ENCODE measurements around the gene TMEM252. TPM values are rescaled to one million over a fixed set of nuclear protein-coding genes. Genes with fewer than 3 reads are reported as not detected.

The TMEM252 gene
- total RNA-seq, result not detected
- long read RNA-seq, result 0 reads

- DNase-seq, result no peak
- intact Hi-C loops (cut with DNase I), result no loop called here
- no peak for ATAC-seq (ENCODE audit: poor library complexity)
These were observed at the start of gene TMEM252 for GRCh38 chr9:68540712-68541535. TMEM252 (minus strand) TSS chr9:68540883; CDS start chr9:68540814, 69 bp downstream.

DNA sequence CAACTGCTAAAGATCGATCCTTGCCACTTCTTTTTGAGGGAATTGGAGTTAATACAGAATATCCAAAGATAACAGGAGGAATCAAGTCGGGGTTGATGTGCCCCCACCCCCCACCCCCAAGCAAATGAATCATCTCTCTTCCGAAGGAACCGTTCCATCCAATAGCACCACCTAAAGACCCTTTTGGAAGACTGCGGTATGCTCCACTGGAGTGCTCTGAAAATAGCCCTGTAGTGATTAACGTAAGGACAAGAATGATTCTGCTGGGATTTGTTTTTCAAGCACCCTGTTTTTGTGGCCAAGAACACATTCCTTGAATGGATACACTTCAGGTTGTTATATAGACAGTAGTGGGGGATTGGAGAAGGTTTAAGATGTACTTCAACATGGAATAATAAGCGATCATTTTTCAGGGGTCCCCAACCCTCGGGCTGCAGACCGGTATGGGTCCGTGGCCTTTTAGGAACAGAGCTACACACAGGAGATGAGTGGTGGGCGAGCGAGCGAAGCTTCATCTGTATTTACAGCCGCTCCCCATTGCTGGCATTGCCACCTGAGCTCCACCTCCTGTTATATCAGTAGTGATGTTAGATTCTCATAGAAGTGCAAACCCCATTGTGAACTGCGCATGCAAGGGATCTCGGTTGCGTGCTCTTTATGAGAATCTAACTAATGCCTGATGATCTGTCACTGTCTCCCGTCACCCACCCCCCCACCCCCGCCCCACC, 44.5 kb upstream of the TMEM252 start:
- intact Hi-C loops (cut with DNase I), result loop anchor here (5.0 to 10.0 kb wide), 3 partner anchors 117 to 412 kb away; no protein-coding TSS in a partner anchor
- DNase-seq, result no peak
- no peak for ATAC-seq (ENCODE audit: poor library complexity)

DNA sequence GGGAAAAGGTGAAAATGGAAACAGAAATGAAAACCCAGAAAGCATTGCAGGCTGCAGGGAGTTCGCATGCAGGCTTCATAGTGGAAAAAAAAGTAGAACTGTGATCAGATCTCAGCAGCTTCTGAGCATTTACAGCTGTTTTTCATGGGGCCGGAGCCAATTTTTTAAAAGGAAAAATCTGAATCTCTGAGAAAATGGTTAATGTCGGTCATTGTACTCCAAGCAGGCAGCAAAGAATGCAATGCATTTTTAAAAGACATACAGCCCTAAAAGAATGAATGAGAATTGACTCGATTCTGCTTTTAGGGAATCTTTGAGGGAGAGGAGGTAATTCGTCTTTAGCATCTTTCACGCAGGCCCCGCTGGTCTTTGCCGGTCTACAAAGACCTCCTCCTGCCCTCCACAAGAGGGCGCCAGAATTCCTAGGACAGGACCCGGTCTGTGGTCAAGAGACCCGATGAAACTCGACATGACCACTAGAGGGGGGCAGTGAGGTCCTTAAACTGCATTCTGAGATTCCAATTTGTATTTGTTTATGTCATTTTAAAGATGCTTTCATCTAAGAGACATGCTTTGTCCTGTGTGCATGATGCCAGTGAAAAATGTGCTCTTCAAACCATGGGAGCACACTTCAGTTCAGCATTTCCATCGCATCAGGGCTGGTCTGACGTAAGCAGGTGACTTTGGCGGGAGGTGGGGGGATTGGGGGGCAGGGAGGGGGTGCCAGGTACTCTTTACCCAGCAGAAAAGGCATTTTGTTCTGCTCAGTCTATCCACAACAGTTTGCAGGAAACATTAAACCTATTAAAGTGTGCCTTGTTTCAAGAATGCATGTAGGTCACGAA, 43.7 kb upstream of the TMEM252 start:
- intact Hi-C loops (cut with DNase I), result loop anchor here (5.0 to 10.0 kb wide), 4 partner anchors 118 to 443 kb away; no protein-coding TSS in a partner anchor
- ATAC-seq (ENCODE audit: poor library complexity) (peak; percentile 98), DNase-seq (peak; percentile 87)

DNA sequence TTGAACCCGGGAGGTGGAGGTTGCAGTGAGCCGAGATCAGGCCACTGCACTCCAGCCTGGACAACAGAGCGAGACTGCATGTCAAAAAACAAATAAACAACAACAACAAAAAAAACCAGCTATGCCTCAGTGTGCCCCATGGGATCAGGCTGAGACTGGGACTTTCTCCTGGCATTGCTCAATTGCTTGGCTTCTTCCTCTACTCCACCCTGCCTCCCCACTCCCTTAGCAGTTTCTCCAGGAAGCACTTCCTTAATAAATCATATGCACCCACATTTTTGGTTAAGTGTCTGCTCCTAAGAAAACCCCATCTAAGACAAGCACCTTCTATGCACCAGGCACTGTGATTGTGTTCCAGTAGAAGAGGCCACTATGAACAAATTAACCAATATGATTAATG, 41.0 kb upstream of the TMEM252 start:
- DNase-seq, result no peak

DNA sequence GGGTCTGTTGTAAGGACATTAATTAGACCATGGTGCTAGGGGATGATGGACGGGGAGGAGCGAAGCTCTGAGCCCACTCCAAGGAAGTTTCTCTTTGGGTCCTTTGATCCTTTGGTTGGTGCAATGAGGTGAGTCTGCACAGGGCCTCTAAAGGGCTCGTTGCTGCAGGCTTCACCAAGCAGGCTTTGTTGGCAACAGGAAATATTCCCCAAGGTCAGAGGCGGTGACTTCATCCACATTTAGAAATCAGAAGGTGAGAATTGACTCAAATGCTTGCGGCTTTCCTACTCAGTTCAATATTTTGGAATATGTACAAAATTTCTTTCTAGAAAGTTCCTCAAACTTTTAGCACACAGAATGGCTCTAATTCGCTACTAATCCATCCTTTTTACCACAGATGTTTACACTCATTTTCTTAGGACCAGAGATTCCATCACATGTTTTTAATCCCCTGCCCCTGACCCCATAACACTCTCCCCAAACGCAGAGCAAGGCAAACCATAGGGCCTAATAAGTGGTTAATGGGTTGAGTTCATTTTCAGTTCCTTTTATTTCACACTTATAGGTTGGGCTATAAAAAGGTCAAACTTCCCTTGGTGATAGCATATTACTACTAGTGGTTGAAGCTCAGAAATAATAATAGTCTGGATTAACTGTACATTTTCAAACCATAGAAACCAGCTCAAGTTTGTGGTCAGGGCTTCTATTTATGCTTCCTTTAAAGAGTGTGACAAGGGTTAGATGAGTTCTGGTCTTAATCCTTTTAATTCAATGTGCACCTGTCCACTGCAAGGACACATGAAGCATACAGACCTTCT, 37.3 kb upstream of the TMEM252 start:
- no peak for ATAC-seq (ENCODE audit: poor library complexity)
- no peak for DNase-seq
- intact Hi-C loops (cut with DNase I), result no loop called here

More for the DNA sequence above, 41.0 kb upstream of the TMEM252 start:
- intact Hi-C loops (cut with DNase I), result loop anchor here (5.0 to 10.0 kb wide), 2 partner anchors 263 to 446 kb away; no protein-coding TSS in a partner anchor
- ATAC-seq (ENCODE audit: poor library complexity), result no peak

DNA sequence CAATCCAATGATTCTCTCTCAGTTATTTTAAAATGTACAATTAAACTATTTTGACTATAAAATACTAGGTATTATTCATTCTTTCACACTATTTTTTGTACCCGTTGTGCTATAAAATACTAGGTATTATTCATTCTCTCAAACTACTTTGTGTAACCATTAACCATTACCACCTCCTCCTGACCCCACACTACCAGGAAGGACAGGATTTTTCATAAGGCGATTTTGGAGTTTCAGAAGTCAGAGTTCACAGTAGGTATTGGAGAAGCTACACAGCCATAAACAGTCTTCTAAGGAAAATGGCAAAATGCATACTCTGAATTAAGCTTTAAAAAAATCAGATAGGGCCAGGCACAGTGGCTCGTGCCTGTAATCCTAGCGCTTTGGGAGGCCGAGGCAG, 35.1 kb upstream of the TMEM252 start:
- ATAC-seq (ENCODE audit: poor library complexity) (no peak), DNase-seq (no peak)
- intact Hi-C loops (cut with DNase I), result no loop called here

- intact Hi-C loops (cut with DNase I), result no loop called here
- ATAC-seq (ENCODE audit: poor library complexity) (no peak), DNase-seq (no peak)
These were observed 33.5 kb upstream of the TMEM252 start for GRCh38 chr9:68574150-68574549.

DNA sequence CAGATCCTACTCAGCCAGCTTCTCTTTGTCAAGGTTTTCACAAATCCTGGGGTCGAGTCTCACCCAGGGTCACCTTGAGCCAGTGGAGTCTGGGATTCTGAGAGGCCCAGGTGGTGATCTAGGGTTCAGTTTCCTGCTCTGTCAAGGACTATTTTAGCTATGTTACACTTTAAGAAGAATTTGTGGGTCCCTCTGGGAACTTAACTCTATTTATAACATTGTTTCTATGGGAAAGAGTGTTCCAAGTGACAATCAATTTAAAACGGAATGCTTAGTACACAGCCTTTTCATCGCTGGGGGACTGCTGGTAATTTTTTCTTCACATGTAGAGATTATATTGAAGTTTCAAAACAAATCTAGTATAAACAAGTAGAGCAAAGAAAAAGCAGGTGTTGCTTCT, 26.9 kb upstream of the TMEM252 start:
- no peak for DNase-seq
- no peak for ATAC-seq (ENCODE audit: poor library complexity)
- intact Hi-C loops (cut with DNase I), result loop anchor here (10.0 kb wide), 1 partner anchor 57 kb away; no protein-coding TSS in a partner anchor

DNA sequence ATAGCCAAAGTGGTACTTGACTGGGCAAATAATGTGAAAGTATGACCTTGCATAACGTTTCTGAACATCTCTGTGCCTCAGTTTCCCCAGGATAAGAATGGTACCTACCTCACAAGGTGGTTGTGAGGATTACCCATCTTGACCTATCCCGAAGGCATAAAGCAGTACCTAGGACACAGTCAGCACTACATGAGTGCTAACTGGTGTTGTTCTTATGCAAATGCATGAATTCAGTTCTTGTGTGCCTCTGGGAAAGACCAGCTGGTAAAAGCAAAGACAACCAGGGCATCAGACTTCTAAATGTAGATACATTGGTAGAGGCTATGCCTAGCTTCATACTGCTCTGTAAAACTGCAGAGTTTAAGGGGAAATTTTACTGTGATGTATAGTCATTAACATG, 21.8 kb upstream of the TMEM252 start:
- intact Hi-C loops (cut with DNase I), result loop anchor here (10.0 kb wide), 1 partner anchor 62 kb away; no protein-coding TSS in a partner anchor
- DNase-seq, result no peak
- no peak for ATAC-seq (ENCODE audit: poor library complexity)

- DNase-seq, result peak; percentile 75
- intact Hi-C loops (cut with DNase I), result loop anchor here (10.0 kb wide), 1 partner anchor 65 kb away; no protein-coding TSS in a partner anchor
- ATAC-seq (ENCODE audit: poor library complexity), result peak; percentile 64
These were observed 19.6 kb upstream of the TMEM252 start for GRCh38 chr9:68560071-68560844.

DNA sequence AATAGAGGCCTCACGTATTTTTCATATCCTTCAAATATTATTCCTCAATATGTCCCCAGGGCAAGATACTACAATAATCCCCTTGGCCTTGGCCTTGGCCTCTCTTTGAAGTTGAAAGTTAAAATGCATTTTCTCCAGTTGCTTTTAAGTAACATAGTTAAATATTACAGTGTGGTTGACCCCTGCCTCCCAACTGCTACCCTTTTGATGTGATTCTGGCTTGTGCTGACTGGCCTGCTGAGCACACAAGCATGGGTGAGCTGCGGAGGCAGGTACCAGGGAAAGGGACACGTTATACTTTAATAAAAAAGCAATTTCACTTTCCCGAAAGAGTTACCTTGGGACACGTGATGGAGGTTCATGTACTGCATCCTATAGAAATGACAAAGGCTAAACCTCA, 17.9 kb upstream of the TMEM252 start:
- intact Hi-C loops (cut with DNase I), result loop anchor here (5.0 kb wide), 1 partner anchor 46 kb away; no protein-coding TSS in a partner anchor
- DNase-seq, result no peak
- no peak for ATAC-seq (ENCODE audit: poor library complexity)

DNA sequence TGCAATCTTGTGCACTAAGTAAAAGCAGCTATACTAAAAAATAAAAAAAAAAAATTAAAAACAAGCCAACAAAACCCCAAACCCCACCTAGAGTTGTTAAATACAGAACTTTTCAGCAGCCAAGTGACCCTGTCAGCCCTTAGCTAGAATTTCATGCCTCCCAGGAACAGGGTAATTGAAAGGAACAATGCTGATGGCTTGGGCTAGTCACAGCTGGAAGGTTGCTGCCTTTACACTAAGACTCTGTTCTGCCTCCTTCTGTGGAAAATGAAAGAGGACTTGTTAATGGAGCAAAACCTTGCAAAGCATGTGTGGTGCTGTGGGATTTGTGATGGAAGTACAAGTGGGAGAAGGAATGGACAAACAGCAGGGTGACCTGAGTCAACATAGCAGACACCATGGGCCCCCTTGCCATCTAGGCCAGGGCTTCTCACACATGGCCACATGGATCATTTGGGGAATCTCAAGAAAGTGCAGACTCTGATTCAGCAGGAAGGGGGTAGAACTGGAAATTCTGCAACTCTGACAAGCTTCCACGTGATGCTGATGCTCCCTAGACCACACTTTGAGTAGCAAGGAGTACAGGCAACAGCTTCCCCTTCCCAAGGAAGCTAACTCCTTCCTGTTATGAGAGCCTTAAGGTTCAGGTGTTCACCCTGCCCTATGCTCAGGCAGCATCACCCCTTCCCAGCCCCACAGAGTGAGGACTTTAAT, 14.9 kb upstream of the TMEM252 start:
- ATAC-seq (ENCODE audit: poor library complexity), result no peak
- intact Hi-C loops (cut with DNase I), result loop anchor here (5.0 kb wide), 1 partner anchor 43 kb away; no protein-coding TSS in a partner anchor
- DNase-seq, result no peak

GRCh38 chr9:68552700-68553476, 12.2 kb upstream of the TMEM252 start:
- DNase-seq (no peak), ATAC-seq (ENCODE audit: poor library complexity) (peak; percentile 28)
- intact Hi-C loops (cut with DNase I), result no loop called here

- intact Hi-C loops (cut with DNase I), result no loop called here
- no peak for DNase-seq
- ATAC-seq (ENCODE audit: poor library complexity), result peak; percentile 30
These were observed 10.5 kb upstream of the TMEM252 start for GRCh38 chr9:68551191-68551590.

DNA sequence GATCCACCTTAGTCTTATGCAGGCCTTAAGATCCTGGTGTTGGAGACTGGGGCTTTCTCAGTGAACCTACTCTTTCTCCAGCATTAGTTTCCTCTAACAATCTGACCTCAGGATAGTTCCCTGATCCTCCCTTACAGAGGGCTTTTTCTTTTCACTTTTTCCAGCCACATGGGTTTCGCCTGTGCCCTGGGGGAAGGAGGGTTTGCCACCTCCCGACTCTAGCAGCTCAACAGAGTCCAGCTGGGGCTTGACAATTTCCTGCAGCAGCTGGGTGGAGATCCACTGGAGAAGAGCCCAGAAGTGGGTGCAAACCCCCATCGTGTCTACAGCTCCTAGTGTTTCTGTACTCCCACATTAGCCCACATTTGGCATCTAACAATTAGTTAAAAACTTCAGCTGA, 7.6 kb upstream of the TMEM252 start:
- ATAC-seq (ENCODE audit: poor library complexity), result peak; percentile 26
- intact Hi-C loops (cut with DNase I), result no loop called here
- DNase-seq, result no peak

- intact Hi-C loops (cut with DNase I), result no loop called here
- ATAC-seq (ENCODE audit: poor library complexity) (peak; percentile 52), DNase-seq (no peak)
These were observed 6.7 kb upstream of the TMEM252 start for GRCh38 chr9:68547417-68547816.
